A673 (cell line): ENCODE results near the gene DUSP8. TPM values are rescaled to one million over a fixed set of nuclear protein-coding genes. Genes with fewer than 3 reads are reported as not detected.

Source experiments
- BruUV-seq: library from RNA; stranded (reverse); fragments of 400-500 nt; replicated peaks from 2 replicates; lab custom pipeline; 2021; lab: Mats Ljungman, UMichigan
- CTCF ChIA-PET: fragments of 300-600 bp; sonication (Branson Sonifier 250); formaldehyde crosslinking; loops from one replicate; lab custom pipeline; 2022; ENCODE audit warnings: antibody characterized with exemption; lab: Charles Lee
- POLR2A ChIA-PET: fragments of 300-600 bp; sonication (Branson Sonifier 250); formaldehyde crosslinking; loops from one replicate; lab custom pipeline; 2022; ENCODE audit warnings: antibody characterized with exemption; ENCODE audit not compliant: low non-redundant PET; lab: Charles Lee
- DNase-seq: peaks from one replicate; pipeline ENCODE4 v3.0.0-alpha.2; 2015; ENCODE audit warnings: low spot score
- H3K27ac ChIP-seq: fragments of 200-600 bp; sonication (generic); 2 replicates; pipeline ENCODE4 v1.5.1; 2016; ENCODE audit warnings: mixed run types, low read depth, mild to moderate bottlenecking, mixed read lengths, antibody characterized with exemption, low read length; ENCODE audit not compliant: poor library complexity, severe bottlenecking
- H3K27me3 ChIP-seq: fragments of 200-600 bp; sonication (generic); replicated peaks from 2 replicates; pipeline ENCODE4 v1.6.1; 2017; ENCODE audit warnings: mixed run types, low read depth, mild to moderate bottlenecking, mixed read lengths, antibody characterized with exemption, low read length; ENCODE audit not compliant: insufficient read depth, poor library complexity
- H3K36me3 ChIP-seq: fragments of 200-600 bp; sonication (generic); 2 replicates; pipeline ENCODE4 v1.6.1; 2016; ENCODE audit warnings: mixed run types, mild to moderate bottlenecking, mixed read lengths, antibody characterized with exemption, low read length; ENCODE audit not compliant: insufficient read depth, poor library complexity, severe bottlenecking
- H3K4me1 ChIP-seq: fragments of 200-600 bp; sonication (generic); 2 replicates; pipeline ENCODE4 v1.6.1; 2017; ENCODE audit warnings: mixed run types, mild to moderate bottlenecking, mixed read lengths, antibody characterized with exemption, low read length; ENCODE audit not compliant: insufficient read depth, poor library complexity, severe bottlenecking
- H3K4me3 ChIP-seq: fragments of 200-600 bp; sonication (generic); 2 replicates; pipeline ENCODE4 v1.5.1; 2016; ENCODE audit warnings: low read depth, mixed run types, mild to moderate bottlenecking, mixed read lengths, low read length; ENCODE audit not compliant: poor library complexity, severe bottlenecking
- H3K9me3 ChIP-seq: fragments of 200-600 bp; sonication (generic); 2 replicates; pipeline ENCODE4 v1.6.1; 2016; ENCODE audit warnings: mixed run types, low read depth, mild to moderate bottlenecking, mixed read lengths, antibody characterized with exemption, low read length; ENCODE audit not compliant: poor library complexity, severe bottlenecking
- EZH2 ChIP-seq: fragments of 200-600 bp; sonication (generic); IDR thresholded peaks from 2 replicates; pipeline ENCODE4 v1.6.1; 2017; ENCODE audit warnings: borderline replicate concordance, low read depth, mild to moderate bottlenecking, mixed read lengths, antibody characterized with exemption, low read length; ENCODE audit not compliant: poor library complexity, severe bottlenecking
- intact Hi-C: fragments of 100-400 bp; cut with micrococcal nuclease; formaldehyde crosslinking; loops from one replicate; pipeline ENCODE4 v1.10.0; 2022; ENCODE audit not compliant: unreplicated experiment
- total RNA-seq: library from RNA; stranded (reverse); gene quantifications from 2 replicates; pipeline ENCODE4 v1.2.3, GENCODE V29; 2021
- TF ChIP-seq, protein P1 (sequence below): fragments of 300-800, 200-600 bp; sonication (generic); conservative IDR thresholded peaks from 2 replicates; pipeline ENCODE4 v1.5.1; 2017; ENCODE audit warnings: low read depth, mild to moderate bottlenecking, antibody characterized with exemption, low read length, moderate library complexity, mixed read lengths

DUSP8 gene
- total RNA-seq, 1 experiment from 2014 or later = 1.9 TPM

DNA sequence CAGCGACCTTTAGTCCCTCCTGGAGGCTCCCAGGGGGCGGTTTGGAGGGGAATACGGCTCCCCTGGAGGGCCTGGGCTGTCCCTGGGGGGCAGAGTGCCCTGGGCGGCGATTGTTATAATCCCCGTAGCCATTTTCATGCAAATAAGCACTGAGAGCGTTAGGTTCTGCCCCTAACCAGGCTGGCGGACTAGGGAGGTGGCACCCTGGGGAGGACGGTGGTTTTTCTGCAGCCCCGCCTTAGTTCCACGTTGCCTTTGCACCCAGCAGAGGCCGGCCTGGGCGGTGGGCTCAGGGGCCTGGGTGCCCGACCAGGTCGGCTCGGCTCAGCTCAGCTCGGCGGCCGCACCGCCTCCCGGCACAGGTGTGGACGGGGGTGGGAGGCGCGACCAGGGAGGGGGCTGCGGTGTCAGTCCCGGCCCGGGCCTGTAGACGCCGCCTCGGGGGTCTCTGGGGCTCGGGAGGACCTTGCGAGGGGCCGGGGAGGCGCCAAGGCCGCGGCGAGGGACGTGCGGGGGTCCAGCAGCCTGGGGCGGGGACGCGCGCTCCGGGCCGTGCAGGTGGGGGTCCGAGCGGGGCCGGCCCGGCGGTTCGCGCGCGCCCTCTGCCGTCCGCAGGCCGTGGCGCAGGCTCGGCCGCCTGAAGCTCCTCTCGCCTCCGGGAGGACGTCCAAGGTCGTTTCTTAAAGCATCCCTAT, 2.3 kb upstream of the DUSP8 start:
- no peaks in the 10 kb centered on the region for H3K36me3 ChIP-seq
- no peak overlapping the region for H3K27ac ChIP-seq
- ChIA-PET POLR2A (no interaction called here), CTCF (interaction anchor here (0.6 to 1.5 kb wide), 8 partner anchors 10 to 303 kb away, joined by 3 to 14 read pairs (median 4); partner anchors contain the start of gene KRTAP5-1)
- peak; percentile 30 for DNase-seq
- TF ChIP-seq EZH2 = no peak
- TF ChIP-seq, protein P1, sequence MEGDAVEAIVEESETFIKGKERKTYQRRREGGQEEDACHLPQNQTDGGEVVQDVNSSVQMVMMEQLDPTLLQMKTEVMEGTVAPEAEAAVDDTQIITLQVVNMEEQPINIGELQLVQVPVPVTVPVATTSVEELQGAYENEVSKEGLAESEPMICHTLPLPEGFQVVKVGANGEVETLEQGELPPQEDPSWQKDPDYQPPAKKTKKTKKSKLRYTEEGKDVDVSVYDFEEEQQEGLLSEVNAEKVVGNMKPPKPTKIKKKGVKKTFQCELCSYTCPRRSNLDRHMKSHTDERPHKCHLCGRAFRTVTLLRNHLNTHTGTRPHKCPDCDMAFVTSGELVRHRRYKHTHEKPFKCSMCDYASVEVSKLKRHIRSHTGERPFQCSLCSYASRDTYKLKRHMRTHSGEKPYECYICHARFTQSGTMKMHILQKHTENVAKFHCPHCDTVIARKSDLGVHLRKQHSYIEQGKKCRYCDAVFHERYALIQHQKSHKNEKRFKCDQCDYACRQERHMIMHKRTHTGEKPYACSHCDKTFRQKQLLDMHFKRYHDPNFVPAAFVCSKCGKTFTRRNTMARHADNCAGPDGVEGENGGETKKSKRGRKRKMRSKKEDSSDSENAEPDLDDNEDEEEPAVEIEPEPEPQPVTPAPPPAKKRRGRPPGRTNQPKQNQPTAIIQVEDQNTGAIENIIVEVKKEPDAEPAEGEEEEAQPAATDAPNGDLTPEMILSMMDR = peak; percentile 56
- BruUV-seq = no TSS peak
- H3K27me3 ChIP-seq = peaks cover 25% of the 10 kb centered on the region
- H3K4me1 ChIP-seq = peaks cover 6% of the 10 kb centered on the region
- intact Hi-C loops = loop anchor here (2.0 kb wide), 1 partner anchor 28 kb away; no protein-coding TSS in a partner anchor
- H3K4me3 ChIP-seq = no peak overlapping the region
- no peaks in the 10 kb centered on the region for H3K9me3 ChIP-seq

DNA sequence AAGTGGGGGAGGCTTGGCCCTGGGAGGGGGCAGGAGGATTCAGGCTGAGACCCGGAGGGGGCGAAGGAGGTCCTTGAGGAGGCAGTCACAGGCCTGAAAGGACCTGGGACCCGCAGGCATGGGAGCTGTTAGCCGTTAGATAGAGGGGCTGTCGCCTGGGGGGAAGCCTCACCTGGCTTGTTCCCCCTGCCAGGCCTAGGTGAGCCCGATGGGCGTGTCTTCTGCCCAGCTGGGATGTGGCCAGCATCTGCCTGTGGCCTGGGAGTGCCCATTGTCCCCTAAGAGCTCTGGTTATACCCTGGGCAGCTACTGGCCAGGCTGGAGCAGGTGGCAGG, 1.8 kb upstream of the DUSP8 start:
- Histone ChIP-seq H3K4me3 (no peak overlapping the region), H3K27me3 (peaks cover 25% of the 10 kb centered on the region), H3K4me1 (peaks cover 6% of the 10 kb centered on the region), H3K27ac (no peak overlapping the region), H3K36me3 (no peaks in the 10 kb centered on the region), H3K9me3 (no peaks in the 10 kb centered on the region)
- TF ChIP-seq, protein P1 = no peak
- TF ChIP-seq EZH2 = no peak
- intact Hi-C loops = loop anchor here (2.0 kb wide), 1 partner anchor 27 kb away; no protein-coding TSS in a partner anchor
- no peak for DNase-seq
- no TSS peak for BruUV-seq
- ChIA-PET POLR2A (no interaction called here), CTCF (interaction anchor here (1.0 to 1.2 kb wide), 2 partner anchors 27 to 303 kb away, joined by 3 to 17 read pairs; no protein-coding TSS in a partner anchor)

DNA sequence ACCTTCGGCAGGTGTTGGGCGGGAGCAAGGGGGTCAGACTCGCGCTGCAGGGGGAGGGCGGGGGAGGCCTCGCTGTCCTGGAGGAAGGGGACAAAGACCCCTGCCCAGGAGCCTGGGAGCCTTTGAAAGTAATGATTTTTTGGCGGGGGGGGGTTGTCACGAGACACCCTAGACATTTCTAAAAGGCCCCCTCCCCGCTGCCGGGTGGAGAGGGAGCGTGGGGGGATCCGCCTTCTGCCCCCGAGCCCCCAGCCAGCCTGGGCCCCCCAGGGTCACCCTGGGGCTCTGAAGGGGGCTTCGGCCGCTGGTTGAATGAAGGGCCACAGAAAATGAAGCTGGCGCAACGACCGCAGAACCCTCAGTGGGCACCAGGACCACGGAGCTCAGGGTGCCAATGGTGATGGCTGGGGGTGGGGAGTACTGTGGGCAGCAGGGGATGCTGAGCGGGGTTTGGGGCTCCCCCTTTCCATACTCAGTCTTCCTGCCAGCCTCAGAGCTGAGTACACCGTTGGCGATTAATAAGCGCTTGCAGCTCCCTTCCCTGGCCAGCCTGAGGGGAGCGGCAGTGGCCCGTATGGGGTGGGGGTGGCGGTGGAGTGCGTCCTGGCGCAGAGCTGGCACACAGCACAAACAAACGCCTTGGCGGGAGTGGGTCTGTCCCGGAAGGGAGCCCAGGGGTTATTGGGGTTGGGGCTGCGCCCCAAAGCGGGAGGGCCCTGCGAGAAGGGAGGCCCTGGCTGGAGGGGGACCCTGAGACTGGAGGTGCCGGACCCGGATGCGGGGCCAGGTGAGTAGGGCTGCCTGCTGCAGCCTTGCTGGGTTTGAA, 1.2 kb upstream of the DUSP8 start:
- Histone ChIP-seq H3K27me3 (peaks cover 25% of the 10 kb centered on the region), H3K4me3 (no peak overlapping the region), H3K27ac (no peak overlapping the region), H3K36me3 (no peaks in the 10 kb centered on the region), H3K9me3 (no peaks in the 10 kb centered on the region), H3K4me1 (peaks cover 6% of the 10 kb centered on the region)
- POLR2A ChIA-PET = no interaction called here
- CTCF ChIA-PET = interaction anchor here (1.2 kb wide), 1 partner anchor 27 kb away, joined by 17 read pairs; no protein-coding TSS in a partner anchor
- no TSS peak for BruUV-seq
- DNase-seq = no peak
- TF ChIP-seq EZH2 = no peak
- TF ChIP-seq, protein P1 = no peak
- intact Hi-C loops = no loop called here
